H1 (cell line): ENCODE data around the gene CNOT6L.

Experiments
- MAFK ChIP-seq: IDR thresholded peaks from 2 replicates; pipeline ENCODE4 v1.6.1; 2012; ENCODE audit warnings: low read depth, mild to moderate bottlenecking, improper control_type of control experiment, low read length
- POLR2A ChIP-seq, 2 experiments: IDR thresholded peaks; 1 replicate in 1 of 2; 2 replicates in 1 of 2; pipeline ENCODE4 v1.6.1; 2011; ENCODE audit warnings: low read depth in 2 of 2, low read length in 2 of 2, mild to moderate bottlenecking in 2 of 2; ENCODE audit errors: control extremely low read depth in 1 of 2
- POLR2AphosphoS5 ChIP-seq: IDR thresholded peaks from 2 replicates; pipeline ENCODE4 v1.6.1; 2011; ENCODE audit warnings: low read depth, low read length
- RAD21 ChIP-seq, 2 experiments: IDR thresholded peaks in 1 of 2; conservative IDR thresholded peaks in 1 of 2; 2 replicates each; pipeline ENCODE4 v1.6.1; 2011; ENCODE audit warnings: low read depth in 2 of 2, low read length in 2 of 2, improper control_type of control experiment in 1 of 2, inconsistent platforms in 1 of 2, mild to moderate bottlenecking in 1 of 2, moderate library complexity in 1 of 2
- SP1 ChIP-seq: IDR thresholded peaks from 2 replicates; pipeline ENCODE4 v1.6.1; 2011; ENCODE audit warnings: low read depth, low read length
- TF ChIP-seq, protein P1 (sequence below), 3 experiments: IDR thresholded peaks; 1 replicate in 2 of 3; 2 replicates in 1 of 3; pipeline versions ENCODE4 v1.5.1 to v1.6.1; 2011; ENCODE audit warnings: low read length in 3 of 3, mild to moderate bottlenecking in 3 of 3, inconsistent platforms in 2 of 3, low read depth in 1 of 3, moderate library complexity in 1 of 3; ENCODE audit not compliant: insufficient read depth in 1 of 3; ENCODE audit errors: control extremely low read depth in 1 of 3

- TF ChIP-seq POLR2A (IDR thresholded peaks at IDR 0.05; ENCODE audit: control extremely low read depth in 1 of 2, low read depth in 2 of 2, low read length in 2 of 2), result no peak
- no peak for TF ChIP-seq POLR2AphosphoS5
- no peak for TF ChIP-seq MAFK
- TF ChIP-seq, protein P1, sequence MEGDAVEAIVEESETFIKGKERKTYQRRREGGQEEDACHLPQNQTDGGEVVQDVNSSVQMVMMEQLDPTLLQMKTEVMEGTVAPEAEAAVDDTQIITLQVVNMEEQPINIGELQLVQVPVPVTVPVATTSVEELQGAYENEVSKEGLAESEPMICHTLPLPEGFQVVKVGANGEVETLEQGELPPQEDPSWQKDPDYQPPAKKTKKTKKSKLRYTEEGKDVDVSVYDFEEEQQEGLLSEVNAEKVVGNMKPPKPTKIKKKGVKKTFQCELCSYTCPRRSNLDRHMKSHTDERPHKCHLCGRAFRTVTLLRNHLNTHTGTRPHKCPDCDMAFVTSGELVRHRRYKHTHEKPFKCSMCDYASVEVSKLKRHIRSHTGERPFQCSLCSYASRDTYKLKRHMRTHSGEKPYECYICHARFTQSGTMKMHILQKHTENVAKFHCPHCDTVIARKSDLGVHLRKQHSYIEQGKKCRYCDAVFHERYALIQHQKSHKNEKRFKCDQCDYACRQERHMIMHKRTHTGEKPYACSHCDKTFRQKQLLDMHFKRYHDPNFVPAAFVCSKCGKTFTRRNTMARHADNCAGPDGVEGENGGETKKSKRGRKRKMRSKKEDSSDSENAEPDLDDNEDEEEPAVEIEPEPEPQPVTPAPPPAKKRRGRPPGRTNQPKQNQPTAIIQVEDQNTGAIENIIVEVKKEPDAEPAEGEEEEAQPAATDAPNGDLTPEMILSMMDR (IDR thresholded peaks at IDR 0.05; ENCODE audit: control extremely low read depth in 1 of 3, insufficient read depth in 1 of 3, low read depth in 1 of 3, low read length in 3 of 3), result no peak
- TF ChIP-seq RAD21 (IDR thresholded peaks at IDR 0.05 in 1 of 2, conservative IDR thresholded peaks at IDR 0.05 in 1 of 2; ENCODE audit: low read depth in 2 of 2, low read length in 2 of 2), result no peak
- TF ChIP-seq SP1, result no peak
Measured at GRCh38 chr4:77800483-77801259, 18.5 kb downstream of the CNOT6L start.
